Glomerular visceral epithelial cell (primary cell): Measurements from ENCODE around the gene TBC1D17.

Experiments used
- DNase-seq: peaks from one replicate; pipeline ENCODE4 v3.0.0-alpha.2; 2016; ENCODE audit errors: extremely low spot score

The TBC1D17 gene

GRCh38 chr19:49848938-49849337, 28.6 kb upstream of the TBC1D17 start:
- no peak for DNase-seq

- no peak for DNase-seq
Observed at GRCh38 chr19:49849433-49850220, 27.9 kb upstream of the TBC1D17 start.

- DNase-seq: no peak
Observed at GRCh38 chr19:49850221-49850486, 27.3 kb upstream of the TBC1D17 start.

- DNase-seq: peak; percentile 92
Observed at GRCh38 chr19:49850487-49851342, 26.8 kb upstream of the TBC1D17 start, which contains the start of gene PTOV1. PTOV1 (plus strand) TSS chr19:49851159.

GRCh38 chr19:49851456-49852259, 25.8 kb upstream of the TBC1D17 start:
- peak; percentile 38 for DNase-seq

GRCh38 chr19:49852631-49853126, 24.8 kb upstream of the TBC1D17 start:
- no peak for DNase-seq

- no peak for DNase-seq
Observed at GRCh38 chr19:49853852-49854377, 23.6 kb upstream of the TBC1D17 start.

- DNase-seq: no peak
Observed at GRCh38 chr19:49854378-49855263, 22.9 kb upstream of the TBC1D17 start.

GRCh38 chr19:49855277-49855675, 22.2 kb upstream of the TBC1D17 start:
- DNase-seq: no peak

- DNase-seq: no peak
Observed at GRCh38 chr19:49855676-49856573, 21.6 kb upstream of the TBC1D17 start.

GRCh38 chr19:49856574-49857021, 20.9 kb upstream of the TBC1D17 start:
- DNase-seq: no peak

GRCh38 chr19:49857061-49857837, 20.3 kb upstream of the TBC1D17 start:
- no peak for DNase-seq

GRCh38 chr19:49857838-49858087, 19.7 kb upstream of the TBC1D17 start:
- DNase-seq: no peak

GRCh38 chr19:49858088-49858985, 19.2 kb upstream of the TBC1D17 start:
- no peak for DNase-seq

- DNase-seq: no peak
Observed at GRCh38 chr19:49859682-49860335, 17.7 kb upstream of the TBC1D17 start.

- DNase-seq: no peak
Observed at GRCh38 chr19:49860336-49861102, 17.0 kb upstream of the TBC1D17 start.

GRCh38 chr19:49861107-49861506, 16.4 kb upstream of the TBC1D17 start:
- DNase-seq: no peak
